Measurements from ENCODE around the gene CHIC1.
"Not testable (repeated sequence)": the region's sequence is repeated elsewhere in the genome, so short reads cannot be mapped to it uniquely, and the experiment has no call there.

CHIC1 gene

GRCh38 chrX:73562984-73563737, at the start of gene CHIC1:
CHIC1 (plus strand) TSS chrX:73563197; CDS start chrX:73563285, 88 bp downstream.
- DNase-seq (ENCODE audit: low spot score): peak; percentile 63

- DNase-seq (ENCODE audit: low spot score): not testable (repeated sequence)
Measured at GRCh38 chrX:73522823-73523222, 40.2 kb upstream of the CHIC1 start.

GRCh38 chrX:73524906-73525305, 38.1 kb upstream of the CHIC1 start:
- DNase-seq (ENCODE audit: low spot score): no peak

- DNase-seq (ENCODE audit: low spot score): no peak
Measured at GRCh38 chrX:73525928-73526690, 36.9 kb upstream of the CHIC1 start.

GRCh38 chrX:73531655-73532054, 31.3 kb upstream of the CHIC1 start:
- not testable (repeated sequence) for DNase-seq (ENCODE audit: low spot score)

GRCh38 chrX:73556159-73556558, 6.8 kb upstream of the CHIC1 start:
- no peak for DNase-seq (ENCODE audit: low spot score)

GRCh38 chrX:73561801-73562200, 1.2 kb upstream of the CHIC1 start:
- DNase-seq (ENCODE audit: low spot score): no peak

GRCh38 chrX:73562458-73562857, 539 bp upstream of the CHIC1 start:
- no peak for DNase-seq (ENCODE audit: low spot score)

GRCh38 chrX:73563738-73564068, 706 bp downstream of the CHIC1 start:
- peak; percentile 27 for DNase-seq (ENCODE audit: low spot score)

GRCh38 chrX:73577361-73577760, 14.4 kb downstream of the CHIC1 start:
- peak; percentile 20 for DNase-seq (ENCODE audit: low spot score)

GRCh38 chrX:73581002-73581628, 18.1 kb downstream of the CHIC1 start:
- no peak for DNase-seq (ENCODE audit: low spot score)

- DNase-seq (ENCODE audit: low spot score): not testable (repeated sequence)
Measured at GRCh38 chrX:73597758-73598157, 34.8 kb downstream of the CHIC1 start.

GRCh38 chrX:73615022-73615421, 52.0 kb downstream of the CHIC1 start:
- no peak for DNase-seq (ENCODE audit: low spot score)

- DNase-seq (ENCODE audit: low spot score): not testable (repeated sequence)
Measured at GRCh38 chrX:73641669-73642068, 78.7 kb downstream of the CHIC1 start.

GRCh38 chrX:73647212-73647611, 84.2 kb downstream of the CHIC1 start:
- DNase-seq (ENCODE audit: low spot score): no peak

GRCh38 chrX:73647632-73648322, 84.8 kb downstream of the CHIC1 start:
- no peak for DNase-seq (ENCODE audit: low spot score)

- not testable (repeated sequence) for DNase-seq (ENCODE audit: low spot score)
Measured at GRCh38 chrX:73661322-73661721, 98.3 kb downstream of the CHIC1 start.

GRCh38 chrX:73668779-73669178, 105.8 kb downstream of the CHIC1 start:
- no peak for DNase-seq (ENCODE audit: low spot score)

- DNase-seq (ENCODE audit: low spot score): no peak
Measured at GRCh38 chrX:73681408-73681807, 118.4 kb downstream of the CHIC1 start.

- DNase-seq (ENCODE audit: low spot score): no peak
Measured at GRCh38 chrX:73683236-73683859, 120.4 kb downstream of the CHIC1 start.

- not testable (repeated sequence) for DNase-seq (ENCODE audit: low spot score)
Measured at GRCh38 chrX:73707014-73707413, 144.0 kb downstream of the CHIC1 start.

GRCh38 chrX:73728602-73729001, 165.6 kb downstream of the CHIC1 start:
- no peak for DNase-seq (ENCODE audit: low spot score)
